CD4-positive, alpha-beta T cell treated with Interleukin-4 for 4 hours (primary cell): ENCODE results near the gene GATAD1.
"Not testable (repeated sequence)": the region's sequence is repeated elsewhere in the genome, so short reads cannot be mapped to it uniquely, and the experiment has no call there.

Experiments
- DNase-seq: peaks from one replicate; pipeline ENCODE4 v3.0.0-alpha.2; 2020

GATAD1 gene

DNA sequence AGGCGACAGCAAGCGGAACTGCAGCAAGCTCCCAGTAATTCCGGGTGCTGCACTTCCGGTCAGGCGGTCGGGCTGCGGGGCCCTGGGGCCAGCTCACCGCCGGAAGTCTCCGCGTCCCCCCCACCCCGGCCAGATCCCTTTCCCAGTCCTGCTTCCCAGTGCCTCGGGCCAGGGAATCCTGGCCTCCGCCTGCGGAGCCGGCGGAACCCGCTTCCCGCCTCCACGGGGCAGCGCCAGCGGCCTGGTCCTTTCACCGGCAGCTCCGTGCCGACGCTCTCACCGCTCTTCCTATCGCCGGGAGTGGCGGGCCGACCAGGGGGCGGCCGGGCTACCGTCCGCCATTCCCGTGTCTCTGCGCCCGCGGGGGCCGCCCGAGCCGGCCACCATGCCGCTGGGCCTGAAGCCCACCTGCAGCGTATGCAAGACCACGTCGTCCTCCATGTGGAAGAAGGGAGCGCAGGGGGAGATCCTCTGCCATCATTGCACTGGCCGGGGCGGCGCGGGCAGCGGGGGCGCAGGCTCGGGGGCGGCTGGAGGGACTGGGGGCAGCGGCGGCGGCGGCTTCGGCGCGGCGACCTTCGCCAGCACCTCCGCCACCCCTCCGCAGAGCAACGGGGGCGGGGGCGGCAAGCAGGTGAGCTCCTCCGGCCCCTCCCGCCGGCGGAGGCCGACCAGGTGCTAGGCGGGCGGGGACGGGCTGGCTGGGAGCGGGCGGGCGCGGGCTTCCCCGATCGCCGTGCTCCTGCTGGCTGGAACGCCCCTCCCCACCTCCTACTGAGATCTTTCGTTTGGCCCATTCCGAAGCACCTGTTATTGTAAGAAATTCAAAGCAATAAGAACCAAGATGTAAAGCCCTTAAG is at the start of gene GATAD1:
TSS of gene GATAD1 (plus strand) at position 138 of the 860 bp plus-strand sequence. CDS start at position 386, 248 bp downstream.
- DNase-seq = no peak

DNA sequence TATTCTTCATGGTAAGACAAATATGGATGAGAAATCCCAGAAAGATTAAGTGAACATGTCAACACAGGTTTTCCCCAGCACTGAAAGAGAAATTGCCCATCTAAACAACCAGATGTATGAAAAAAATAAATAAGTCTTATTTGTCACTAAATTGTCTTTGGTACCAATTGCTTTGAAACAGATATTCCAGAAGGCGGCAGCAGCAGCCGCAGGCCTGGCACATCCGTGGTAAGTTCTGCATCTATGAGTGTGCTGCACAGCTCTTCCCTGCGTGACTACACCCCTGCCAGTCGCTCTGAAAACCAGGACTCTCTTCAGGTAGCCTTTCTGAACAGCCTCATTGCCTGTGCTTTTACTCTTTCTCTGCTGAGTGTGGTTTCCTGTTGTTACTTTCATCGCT is 49.7 kb upstream of the GATAD1 start:
- no peak for DNase-seq

GRCh38 chr7:92400013-92400412 is 47.3 kb upstream of the GATAD1 start:
- no peak for DNase-seq

DNA sequence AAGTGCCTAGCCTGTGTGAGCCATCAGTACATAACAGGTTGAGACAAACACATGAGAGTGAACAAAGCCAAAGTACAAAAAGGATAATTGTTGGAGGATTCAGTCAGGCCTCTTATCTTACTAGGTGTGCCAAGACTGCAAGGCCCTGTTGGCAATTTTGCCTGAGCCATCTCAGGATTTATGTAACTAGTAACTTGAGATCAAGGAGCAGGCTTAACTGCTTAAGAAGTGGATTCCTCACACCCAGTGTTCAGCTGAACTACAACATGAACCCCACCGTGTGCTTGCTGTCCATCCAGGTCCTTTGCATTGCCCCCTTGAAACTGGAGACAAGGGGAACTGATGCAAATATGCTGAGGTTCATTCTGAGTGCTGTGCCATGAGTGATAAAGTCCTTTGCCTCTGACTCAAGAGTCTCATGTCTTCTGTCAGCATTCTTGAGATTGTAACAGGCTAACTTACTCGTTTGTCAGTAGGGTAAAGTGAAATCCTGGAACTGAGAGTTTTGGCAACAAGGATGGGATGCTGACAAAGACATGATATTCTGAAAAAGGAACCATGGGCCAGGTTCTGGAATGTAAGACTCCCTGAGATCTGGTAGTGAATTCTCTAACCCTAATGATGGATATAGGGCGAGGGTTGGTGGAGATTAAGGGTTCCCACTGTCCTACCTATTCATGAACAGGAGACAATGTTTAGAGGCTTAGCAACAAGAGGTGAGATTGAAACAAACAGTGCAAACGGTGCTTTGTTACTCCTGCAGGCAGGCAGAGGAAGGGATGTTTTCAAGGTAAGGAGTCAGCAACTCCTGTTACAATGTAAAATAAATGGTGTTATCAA is 44.1 kb upstream of the GATAD1 start:
- DNase-seq = no peak

DNA sequence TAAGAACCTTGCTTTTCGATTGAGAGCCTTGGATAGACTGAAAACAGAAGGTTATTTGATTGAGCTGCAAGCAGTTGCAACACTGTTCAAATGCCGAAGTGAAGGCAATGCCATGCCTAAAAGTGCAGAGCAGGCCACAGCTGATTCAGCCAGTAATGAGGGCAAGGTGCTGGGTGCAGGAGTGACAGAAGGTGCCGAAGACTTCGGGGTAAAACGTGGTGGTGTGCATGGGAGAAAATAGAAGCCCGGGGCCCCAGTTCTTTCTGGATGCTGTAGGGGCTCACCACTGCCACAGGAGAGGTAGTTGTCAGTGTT is 43.6 kb upstream of the GATAD1 start:
- DNase-seq = no peak

- peak; percentile 25 for DNase-seq
These were observed 43.1 kb upstream of the GATAD1 start for GRCh38 chr7:92404170-92404614.

GRCh38 chr7:92409357-92409756 is 37.9 kb upstream of the GATAD1 start:
- DNase-seq = no peak

DNA sequence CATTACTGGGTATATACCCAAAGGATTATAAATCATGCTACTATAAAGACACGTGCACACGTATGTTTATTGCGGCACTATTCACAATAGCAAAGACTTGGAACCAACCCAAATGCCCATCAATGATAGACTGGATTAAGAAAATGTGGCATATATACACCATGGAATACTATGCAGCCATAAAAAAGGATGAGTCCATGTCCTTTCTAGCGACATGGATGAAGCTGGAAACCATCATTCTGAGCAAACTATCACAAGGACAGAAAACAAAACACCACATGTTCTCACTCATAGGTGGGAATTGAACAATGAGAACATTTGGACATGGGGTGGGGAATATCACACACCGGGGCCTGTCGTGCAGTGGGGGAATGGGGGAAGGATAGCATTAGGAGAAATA is 37.1 kb upstream of the GATAD1 start:
- not testable (repeated sequence) for DNase-seq

DNA sequence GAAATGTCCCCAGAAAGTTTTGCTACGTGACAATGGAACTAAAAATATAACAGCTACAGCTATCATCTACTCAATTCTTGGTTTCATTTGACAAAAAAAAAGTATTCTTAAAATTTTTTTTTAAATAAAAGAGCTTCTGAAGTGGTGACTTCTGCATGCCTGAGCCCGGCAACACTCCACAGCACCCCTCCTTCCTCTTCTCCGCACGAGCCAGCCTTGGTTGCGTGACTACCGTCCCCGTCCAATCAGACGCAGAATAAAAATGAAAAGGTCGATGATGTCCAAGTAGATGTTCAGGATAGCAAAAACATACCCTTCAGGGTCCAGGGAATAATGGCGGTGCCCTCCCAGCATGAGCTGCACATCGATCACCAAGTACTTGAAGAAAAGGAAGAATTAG is 34.5 kb upstream of the GATAD1 start:
- DNase-seq = no peak

DNA sequence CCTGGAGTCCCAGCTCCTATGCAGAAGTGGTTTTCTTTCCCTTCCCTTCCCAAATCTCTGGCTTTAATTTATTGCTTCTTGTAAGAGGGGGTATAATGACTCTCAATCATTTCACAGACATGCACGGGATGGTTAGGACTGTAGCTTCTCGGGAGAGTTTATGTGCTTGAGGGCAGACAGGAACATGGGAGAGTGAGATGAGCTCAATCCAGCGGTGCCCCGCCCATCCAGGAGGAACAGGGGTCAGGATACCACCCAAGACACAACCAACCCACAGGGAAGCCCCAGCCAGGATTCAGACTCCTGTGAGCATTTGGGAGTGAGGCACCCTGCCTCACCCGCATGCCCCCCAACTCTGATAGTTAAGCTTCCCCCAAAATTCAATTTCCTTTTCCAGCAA is 33.7 kb upstream of the GATAD1 start:
- no peak for DNase-seq

DNA sequence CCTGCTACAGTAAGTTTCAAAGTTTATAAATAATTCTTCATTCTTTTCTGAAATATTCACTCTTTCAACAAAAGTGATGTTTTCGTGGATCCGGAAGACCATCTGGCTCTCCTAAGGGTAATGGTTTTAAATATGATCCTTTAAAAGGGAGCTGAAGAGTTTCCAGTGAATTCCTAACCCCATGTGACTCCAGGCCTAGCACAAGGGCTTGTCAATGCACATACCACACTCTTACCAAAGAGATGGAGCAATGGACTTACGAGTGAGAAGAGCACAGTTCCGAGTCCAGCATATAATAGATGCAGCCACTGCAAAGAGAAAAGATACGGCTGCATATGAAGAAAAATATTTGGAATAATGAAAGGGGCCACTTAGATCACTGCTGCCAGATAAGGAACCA is 32.1 kb upstream of the GATAD1 start:
- no peak for DNase-seq

DNA sequence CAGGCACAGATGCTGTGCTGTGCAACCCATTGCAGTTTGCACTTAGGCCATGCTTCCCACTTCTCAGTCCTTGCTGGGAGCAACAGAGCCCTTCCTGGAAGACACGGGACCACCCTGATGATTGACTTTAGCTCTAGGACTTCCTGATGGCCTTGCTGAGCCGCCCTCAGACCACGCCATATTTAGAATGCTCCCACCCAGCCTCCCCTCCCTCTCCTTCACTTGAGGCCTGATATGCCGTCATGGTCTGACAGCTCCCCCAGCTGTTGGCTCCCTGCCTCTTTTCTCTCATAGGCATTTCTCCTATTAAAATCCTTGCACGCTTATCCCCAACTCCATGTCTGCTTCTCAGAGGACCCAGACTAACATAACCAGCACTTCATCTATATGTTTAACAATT is 29.4 kb upstream of the GATAD1 start:
- DNase-seq = no peak

DNA sequence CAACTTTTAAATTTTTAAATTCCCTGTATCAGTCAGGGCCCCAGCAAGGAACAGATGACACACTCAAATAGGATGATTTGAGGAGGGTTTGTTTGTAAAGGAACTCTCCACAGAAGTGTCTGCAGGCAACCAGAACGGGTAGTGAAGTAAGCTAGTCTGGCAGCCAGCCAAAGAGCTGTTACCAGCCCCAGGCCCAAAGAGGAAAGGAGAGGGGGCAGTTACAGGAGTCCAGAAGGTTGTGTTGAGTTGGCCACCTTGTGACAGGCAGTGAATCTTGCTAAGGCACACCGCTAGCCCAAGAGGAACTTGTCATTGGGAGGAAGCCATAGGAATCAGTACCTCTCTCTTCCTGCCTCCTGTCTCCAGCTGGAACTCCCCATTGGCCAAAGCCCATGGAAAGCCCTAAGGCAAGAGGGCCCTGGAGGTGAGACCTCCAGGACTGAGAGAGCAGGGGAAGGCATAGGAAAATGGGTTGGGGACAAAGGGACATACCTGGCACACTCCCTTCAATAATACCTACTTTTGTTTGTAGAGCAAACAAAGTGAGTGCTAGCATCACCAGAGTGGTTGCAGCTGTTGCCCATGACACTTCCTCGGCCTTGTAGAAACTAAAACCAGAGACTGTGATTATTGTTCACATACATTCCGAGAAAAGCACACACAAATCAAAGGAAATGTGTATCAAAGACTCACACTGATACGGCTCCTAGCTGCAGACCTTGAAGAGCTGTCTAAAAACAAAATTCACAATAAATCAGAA is 25.4 kb upstream of the GATAD1 start:
- no peak for DNase-seq

DNA sequence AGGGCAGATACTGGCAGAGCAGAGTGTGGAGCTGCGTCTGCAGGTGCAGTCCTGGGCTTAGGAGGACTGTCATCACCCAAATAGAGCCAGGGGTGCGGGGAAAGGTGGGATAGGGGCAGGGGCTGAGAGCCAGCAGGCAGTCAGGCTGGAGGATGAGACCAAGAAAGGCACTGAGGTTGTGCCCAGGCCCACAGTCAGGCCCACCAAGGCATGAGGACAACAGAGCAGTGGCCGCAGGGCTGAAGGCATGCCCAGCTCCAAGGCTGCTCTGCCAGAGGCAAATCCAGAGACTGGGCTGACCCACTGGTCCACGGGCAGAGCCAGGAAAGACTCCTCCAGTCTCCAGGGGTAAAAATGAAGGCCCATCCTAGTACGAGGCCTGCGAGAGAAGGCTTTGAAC is 24.4 kb upstream of the GATAD1 start:
- DNase-seq = no peak

DNA sequence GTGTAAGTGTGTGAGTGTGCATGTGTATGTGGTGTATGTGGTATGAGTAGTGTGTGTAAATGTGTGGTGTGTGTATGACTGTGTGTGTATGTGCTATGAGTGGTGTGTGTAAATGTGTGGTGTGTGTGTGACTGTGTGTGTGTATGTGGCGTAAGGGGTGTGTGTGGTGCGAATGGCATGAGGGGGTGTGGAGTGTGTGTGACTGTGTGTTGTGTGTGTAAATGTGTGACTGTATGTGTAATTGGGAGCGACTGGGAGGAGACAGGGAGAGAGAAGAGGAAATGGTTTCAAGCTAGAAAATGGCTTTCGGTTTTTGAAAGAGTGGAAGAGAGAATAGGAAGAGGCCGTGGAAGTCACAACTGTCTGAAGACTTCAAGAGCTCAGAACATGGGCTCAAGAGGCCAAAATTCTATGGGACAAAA is 23.6 kb upstream of the GATAD1 start:
- no peak for DNase-seq

DNA sequence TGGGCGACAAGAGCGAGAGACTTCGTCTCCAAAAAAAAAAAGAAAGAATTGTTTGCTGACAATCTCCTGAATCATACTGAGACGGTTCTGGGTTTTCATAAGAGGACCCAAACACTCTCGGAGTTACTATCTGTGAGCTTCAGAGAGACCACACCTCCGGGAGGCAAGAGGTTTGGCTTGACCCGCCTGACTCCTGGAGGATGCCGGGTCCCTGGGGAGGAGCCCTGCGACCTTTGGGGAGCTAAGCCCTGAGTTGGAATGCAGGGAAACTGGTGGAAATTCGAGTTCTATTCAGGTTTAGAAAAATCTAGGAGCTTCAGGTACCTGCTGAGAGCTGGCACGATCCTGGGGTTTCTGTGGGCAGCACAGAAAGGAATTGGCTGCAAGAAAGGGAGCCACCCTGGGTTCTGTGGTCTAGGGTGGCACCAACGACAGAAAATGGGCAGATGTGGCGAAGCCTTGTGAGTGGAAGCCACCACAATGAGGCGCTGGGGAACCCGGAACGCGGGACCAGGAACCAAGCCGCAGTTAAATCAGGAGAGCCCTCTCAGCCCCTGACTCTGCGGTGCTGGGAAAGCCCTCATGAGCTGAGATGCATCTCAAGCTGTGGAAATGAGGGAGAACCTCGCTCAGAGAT is 21.9 kb upstream of the GATAD1 start:
- DNase-seq = peak; percentile 14

GRCh38 chr7:92427193-92427592 is 20.1 kb upstream of the GATAD1 start:
- DNase-seq = no peak

DNA sequence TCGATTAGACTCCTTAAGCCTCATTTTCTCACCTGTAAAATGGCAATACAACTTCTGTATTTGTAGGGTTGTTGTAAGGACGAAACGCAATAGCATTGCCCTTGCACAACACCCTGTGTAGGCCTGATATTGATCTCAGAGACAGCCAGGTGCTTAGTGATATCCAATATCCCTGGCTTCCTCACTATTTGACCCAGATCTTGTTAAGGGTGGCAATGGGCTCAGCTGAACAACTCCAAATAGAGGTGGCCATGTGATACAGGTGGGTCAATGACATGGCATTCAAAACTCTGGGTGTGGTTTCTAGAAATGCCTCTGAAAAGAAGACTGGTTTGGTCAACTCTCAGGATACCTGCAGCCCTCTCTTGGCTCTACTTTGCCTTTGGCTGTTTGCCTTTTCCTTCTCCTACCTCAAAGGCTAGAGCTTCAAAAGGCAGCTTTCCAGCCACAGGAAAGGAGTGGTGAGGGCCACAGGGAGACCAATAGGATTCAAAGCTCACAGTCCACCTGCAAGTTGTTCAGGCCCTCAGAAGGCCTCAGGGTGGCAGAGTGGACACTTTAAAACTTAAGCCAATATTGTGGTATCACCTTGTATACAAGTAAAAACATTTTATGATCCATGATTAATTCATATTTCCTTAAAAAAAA is 14.9 kb upstream of the GATAD1 start:
- DNase-seq = no peak

- DNase-seq = no peak
These were observed 14.3 kb upstream of the GATAD1 start for GRCh38 chr7:92433019-92433418.

GRCh38 chr7:92435542-92435941 is 11.7 kb upstream of the GATAD1 start:
- DNase-seq = no peak

DNA sequence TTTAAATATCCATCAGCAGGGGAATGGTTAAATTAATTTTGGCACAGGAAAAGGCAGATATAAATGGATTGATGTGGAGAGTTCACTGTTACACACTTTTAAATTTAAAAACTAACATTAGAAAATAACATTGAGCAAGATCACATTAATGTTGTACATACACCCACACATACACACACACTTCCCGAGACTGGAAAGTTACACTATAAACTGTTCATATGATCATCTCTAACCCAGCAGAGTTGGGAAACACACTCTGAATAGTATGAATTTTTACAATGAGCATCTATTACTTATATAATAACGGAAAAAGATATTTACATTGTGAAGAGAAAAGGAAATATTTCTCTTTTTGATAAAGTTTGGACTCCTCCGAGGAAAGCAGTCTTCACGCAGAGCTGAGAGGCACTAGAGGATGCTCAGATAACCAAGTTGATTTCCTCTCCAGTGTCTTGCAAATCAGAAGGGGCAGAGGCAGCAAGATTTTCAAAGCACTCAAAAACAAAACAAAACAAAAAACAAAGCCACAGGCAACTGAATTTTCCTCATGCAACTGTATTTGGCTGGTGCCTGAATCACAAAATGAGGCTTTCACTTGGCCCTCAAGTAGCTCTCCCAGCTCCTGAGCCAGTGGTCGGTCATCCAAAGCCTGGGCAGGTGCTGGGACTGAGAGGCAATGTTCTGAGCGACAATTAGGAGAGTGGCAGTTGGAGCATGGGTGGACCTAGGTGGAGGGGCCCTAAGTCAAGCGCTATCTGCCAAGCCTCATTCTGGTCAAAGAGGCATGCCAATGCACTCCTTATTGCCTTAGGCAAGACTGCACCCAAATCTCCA is 10.5 kb upstream of the GATAD1 start:
- no peak for DNase-seq
